ENCODE results near the gene PRKG1. TPM values are rescaled to one million over a fixed set of nuclear protein-coding genes. Genes with fewer than 3 reads are reported as not detected.

The PRKG1 gene
- polyA plus RNA-seq, 3 donors, result not detected

GRCh38 chr10:51980752-51981151, 906.5 kb downstream of the PRKG1 start:
- Mint-ChIP-seq H3K27me3 (ENCODE audit: low read depth in 3 of 3) (peaks cover 0 to 2% (median 0%) of the 10 kb centered on the region in 3 donors), H3K4me3 (no peak overlapping the region), H3K36me3 (no peaks in the 10 kb centered on the region), H3K9me3 (peaks cover 0 to 13% (median 4%) of the 10 kb centered on the region in 7 donors), H3K27ac (no peak overlapping the region), H3K4me1 (no peaks in the 10 kb centered on the region)
- DNase-seq, result no peak
- H3K9me3 ChIP-seq (replicated peaks in 1 of 2; ENCODE audit: control insufficient read depth in 1 of 2, insufficient read depth in 1 of 2, low read length in 2 of 2), result peaks cover 0 to 10% of the 10 kb centered on the region in 2 donors
- no peak overlapping the region for H3K27ac ChIP-seq (ENCODE audit: low read depth in 1 of 2, low read length in 2 of 2)
- H3K79me2 ChIP-seq (ENCODE audit: insufficient read depth, low read length), result no peaks in the 10 kb centered on the region
- no peaks in the 10 kb centered on the region for H3K27me3 ChIP-seq (ENCODE audit: control insufficient read depth in 2 of 2, insufficient read depth in 2 of 2, low read length in 2 of 2)
- no peak overlapping the region for H2AFZ ChIP-seq (ENCODE audit: insufficient read depth, low read depth, low read length, poor library complexity, severe bottlenecking)
- H4K20me1 ChIP-seq (ENCODE audit: insufficient read depth, low read length), result no peaks in the 10 kb centered on the region
- no peaks in the 10 kb centered on the region for H3K4me1 ChIP-seq (ENCODE audit: control insufficient read depth in 1 of 2, insufficient read depth in 2 of 2, low read length in 2 of 2)
- intact Hi-C loops (cut with micrococcal nuclease), result no loop called here
- H3K36me3 ChIP-seq (replicated peaks in 1 of 2; ENCODE audit: control insufficient read depth in 1 of 2, insufficient read depth in 2 of 2, low read length in 2 of 2), result no peaks in the 10 kb centered on the region
- H3K9ac ChIP-seq (ENCODE audit: insufficient read depth, low read length, poor library complexity, severe bottlenecking), result no peak overlapping the region
- H3K4me2 ChIP-seq (replicated peaks; ENCODE audit: extremely low read depth, low read length, poor library complexity, severe bottlenecking), result no peak overlapping the region
- no peak overlapping the region for H3K4me3 ChIP-seq (replicated peaks in 1 of 3; ENCODE audit: low read depth in 2 of 3, low read length in 3 of 3)
- no peak for TF ChIP-seq CTCF (IDR thresholded peaks at IDR 0.05)

GRCh38 chr10:51981731-51982130, 907.4 kb downstream of the PRKG1 start:
- intact Hi-C loops (cut with micrococcal nuclease), result no loop called here
- Histone ChIP-seq H3K36me3 (replicated peaks in 1 of 2; ENCODE audit: control insufficient read depth in 1 of 2, insufficient read depth in 2 of 2, low read length in 2 of 2) (no peaks in the 10 kb centered on the region), H4K20me1 (ENCODE audit: insufficient read depth, low read length) (no peaks in the 10 kb centered on the region), H3K4me3 (replicated peaks in 1 of 3; ENCODE audit: low read depth in 2 of 3, low read length in 3 of 3) (no peak overlapping the region), H3K27ac (ENCODE audit: low read depth in 1 of 2, low read length in 2 of 2) (no peak overlapping the region), H3K4me2 (replicated peaks; ENCODE audit: extremely low read depth, low read length, poor library complexity, severe bottlenecking) (no peak overlapping the region), H3K9ac (ENCODE audit: insufficient read depth, low read length, poor library complexity, severe bottlenecking) (no peak overlapping the region), H3K4me1 (ENCODE audit: control insufficient read depth in 1 of 2, insufficient read depth in 2 of 2, low read length in 2 of 2) (no peaks in the 10 kb centered on the region), H3K27me3 (ENCODE audit: control insufficient read depth in 2 of 2, insufficient read depth in 2 of 2, low read length in 2 of 2) (no peaks in the 10 kb centered on the region), H2AFZ (ENCODE audit: insufficient read depth, low read depth, low read length, poor library complexity, severe bottlenecking) (no peak overlapping the region), H3K79me2 (ENCODE audit: insufficient read depth, low read length) (no peaks in the 10 kb centered on the region), H3K9me3 (replicated peaks in 1 of 2; ENCODE audit: control insufficient read depth in 1 of 2, insufficient read depth in 1 of 2, low read length in 2 of 2) (peaks cover 0 to 10% of the 10 kb centered on the region in 2 donors)
- no peak overlapping the region for H3K27ac Mint-ChIP-seq
- H3K4me3 Mint-ChIP-seq, result no peak overlapping the region
- no peaks in the 10 kb centered on the region for H3K36me3 Mint-ChIP-seq
- no peaks in the 10 kb centered on the region for H3K4me1 Mint-ChIP-seq
- H3K9me3 Mint-ChIP-seq, result peaks cover 0 to 13% (median 4%) of the 10 kb centered on the region in 7 donors
- WGBS (ENCODE audit: insufficient coverage), result no CpG with 5 or more reads among the region's 1 CpG
- peaks cover 0 to 2% (median 0%) of the 10 kb centered on the region in 3 donors for H3K27me3 Mint-ChIP-seq (ENCODE audit: low read depth in 3 of 3)
- no peak for TF ChIP-seq CTCF (IDR thresholded peaks at IDR 0.05)
- DNase-seq, result no peak
